HG03442 (cell line): ENCODE results near the gene TMEM129.

ENCODE experiments used
- ATAC-seq: cut with Tn5 transposase; IDR thresholded peaks from one replicate; pipeline ENCODE4 v1.9.1; 2021; ENCODE audit warnings: mild to moderate bottlenecking, moderate library complexity; ENCODE audit not compliant: unreplicated experiment

TMEM129 gene

GRCh38 chr4:1721003-1721665, at the start of gene TMEM129, which contains the start of gene TACC3:
TMEM129 (minus strand) TSS chr4:1721323; CDS start chr4:1720837, 486 bp downstream.
TACC3 (plus strand) TSS chr4:1721521; CDS start chr4:1723422, 1,901 bp downstream.
- ATAC-seq: peak; percentile 71

- no peak for ATAC-seq
These were observed 49.7 kb upstream of the TMEM129 start for GRCh38 chr4:1770791-1771231.

- no peak for ATAC-seq
These were observed 49.1 kb upstream of the TMEM129 start for GRCh38 chr4:1770245-1770644.

- ATAC-seq: no peak
These were observed 48.6 kb upstream of the TMEM129 start for GRCh38 chr4:1769692-1770091.

GRCh38 chr4:1768367-1769034, 47.4 kb upstream of the TMEM129 start:
- no peak for ATAC-seq

- no peak for ATAC-seq
These were observed 46.7 kb upstream of the TMEM129 start for GRCh38 chr4:1767770-1768366.

GRCh38 chr4:1767061-1767769, 46.1 kb upstream of the TMEM129 start:
- ATAC-seq: no peak

GRCh38 chr4:1766106-1767060, 45.3 kb upstream of the TMEM129 start:
- ATAC-seq: no peak

- ATAC-seq: no peak
These were observed 44.4 kb upstream of the TMEM129 start for GRCh38 chr4:1765409-1766072.

- ATAC-seq: no peak
These were observed 43.5 kb upstream of the TMEM129 start for GRCh38 chr4:1764670-1765069.

GRCh38 chr4:1763550-1764080, 42.5 kb upstream of the TMEM129 start:
- no peak for ATAC-seq

- no peak for ATAC-seq
These were observed 42.0 kb upstream of the TMEM129 start for GRCh38 chr4:1763070-1763549.

GRCh38 chr4:1762264-1763010, 41.3 kb upstream of the TMEM129 start:
- ATAC-seq: no peak

- ATAC-seq: no peak
These were observed 40.1 kb upstream of the TMEM129 start for GRCh38 chr4:1761130-1761689.

- ATAC-seq: no peak
These were observed 39.5 kb upstream of the TMEM129 start for GRCh38 chr4:1760521-1761071.

GRCh38 chr4:1759818-1760223, 38.7 kb upstream of the TMEM129 start:
- no peak for ATAC-seq

GRCh38 chr4:1759170-1759817, 38.2 kb upstream of the TMEM129 start:
- ATAC-seq: no peak
